GM12872 (cell line): ENCODE data around the gene ZNF28.
"Not testable (repeated sequence)": the region's sequence is repeated elsewhere in the genome, so short reads cannot be mapped to it uniquely, and the experiment has no call there.

Experiments used
- CTCF ChIP-seq: IDR thresholded peaks from 3 replicates; pipeline ENCODE4 v1.5.1; 2011; ENCODE audit warnings: low read depth, mild to moderate bottlenecking, low read length, moderate library complexity; ENCODE audit not compliant: insufficient read depth

ZNF28 gene

DNA sequence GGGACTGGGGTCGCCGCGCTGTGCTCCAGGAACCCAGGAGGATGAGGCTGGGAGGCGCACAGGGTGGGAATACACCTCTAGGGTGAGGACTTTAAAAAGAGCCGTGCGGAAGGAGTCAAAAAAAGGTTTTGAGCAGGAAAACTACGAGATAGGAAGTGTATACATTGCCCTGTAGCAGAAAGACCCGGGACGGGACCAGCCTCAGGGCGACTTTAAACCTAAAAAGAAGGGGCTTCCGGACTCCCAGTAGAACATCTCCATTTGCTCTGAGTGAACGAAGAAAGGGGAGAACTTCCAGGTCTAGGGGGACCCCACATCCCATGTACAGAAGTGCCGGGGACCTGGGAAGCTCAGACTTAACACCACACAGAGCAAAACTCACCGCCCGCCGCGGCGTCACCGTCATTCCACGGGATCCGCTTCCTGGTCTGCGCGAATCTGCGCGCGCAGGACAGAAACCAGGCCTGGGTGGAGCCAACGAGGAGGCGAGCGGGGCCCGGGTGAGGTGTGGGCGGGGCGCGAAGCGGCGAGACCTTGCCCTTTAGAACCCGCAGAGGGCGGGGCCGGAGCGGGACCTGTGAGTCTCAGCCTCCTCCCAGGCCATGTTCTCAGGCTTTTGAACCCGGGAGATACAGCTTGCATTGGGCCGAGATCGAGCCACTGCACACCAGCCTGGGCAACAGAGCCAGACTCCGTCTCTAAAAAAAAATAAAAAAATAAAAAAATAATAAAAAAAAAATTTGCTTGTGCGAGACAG, at the start of gene ZNF28:
ZNF28 (minus strand) TSS at position 430 of the 757 bp plus-strand sequence. CDS start 3,675 bp downstream, outside the sequence.
- not testable (repeated sequence) for TF ChIP-seq CTCF

- TF ChIP-seq CTCF, result not testable (repeated sequence)
These were observed 36.2 kb upstream of the ZNF28 start, which contains the start of gene ZNF468 for GRCh38 chr19:52857378-52858191. Gene ZNF468 (minus strand): TSS chr19:52857619. CDS start chr19:52854272, 3,347 bp downstream.

- TF ChIP-seq CTCF, result no peak
These were observed 4.3 kb upstream of the ZNF28 start for GRCh38 chr19:52825765-52826164.

DNA sequence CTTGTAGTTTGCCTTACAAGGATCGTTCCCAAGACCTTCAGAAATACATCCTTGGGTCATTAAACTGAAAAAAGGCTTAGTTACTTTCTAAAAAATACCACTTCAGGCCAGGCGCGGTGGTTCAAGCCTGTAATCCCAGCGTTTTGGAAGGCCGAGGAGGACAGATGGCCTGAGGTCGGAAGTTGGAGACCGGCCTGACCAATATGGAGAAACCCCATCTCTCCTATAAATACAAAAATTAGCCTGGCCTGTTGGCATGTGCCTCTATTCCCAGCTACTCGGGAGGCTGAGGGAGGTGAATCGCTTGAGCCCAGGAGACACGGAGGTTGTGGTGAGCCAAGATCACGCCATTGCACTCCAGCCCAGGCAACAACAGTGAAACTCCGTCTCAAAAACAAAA, 2.2 kb upstream of the ZNF28 start:
- TF ChIP-seq CTCF, result no peak

DNA sequence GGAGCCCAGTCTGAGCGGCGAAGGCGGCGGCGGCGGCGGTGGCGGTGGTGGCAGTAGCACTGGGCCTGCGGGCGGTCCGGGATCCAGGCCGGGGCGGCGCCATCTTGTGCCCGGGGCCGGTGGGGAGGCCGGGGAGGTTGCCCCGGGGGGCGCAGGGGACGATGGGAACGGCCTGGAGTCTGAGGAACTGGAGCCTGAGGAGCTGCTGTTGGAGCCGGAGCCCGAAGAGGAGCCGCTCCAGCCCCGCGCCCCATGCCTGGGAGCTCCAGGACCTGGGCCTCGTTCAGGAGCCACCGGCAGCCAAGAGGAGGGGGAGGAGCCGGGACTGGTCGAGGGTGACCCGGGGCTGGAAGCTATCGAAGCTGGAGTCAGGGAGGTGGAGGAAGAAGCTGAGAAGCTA, 11.6 kb downstream of the ZNF28 start:
- no peak for TF ChIP-seq CTCF

DNA sequence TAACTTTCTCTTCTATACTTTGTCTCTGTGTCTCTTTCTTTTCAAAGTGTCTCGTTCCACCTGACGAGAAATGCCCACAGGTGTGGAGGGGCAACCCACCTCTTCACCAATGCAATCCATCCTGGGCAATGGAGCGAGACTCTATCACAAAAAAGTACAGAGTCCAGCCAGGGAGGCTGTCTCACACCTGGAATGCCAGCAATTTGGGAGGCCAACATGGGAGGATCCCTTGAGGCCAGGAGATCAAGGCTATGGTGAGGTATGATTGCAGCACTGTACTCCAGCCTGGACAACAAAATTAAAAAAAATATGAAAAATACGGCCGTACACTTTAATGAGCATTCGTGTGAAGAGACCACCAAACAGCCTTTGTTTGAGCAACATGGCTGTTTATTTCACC, 32.0 kb downstream of the ZNF28 start:
- TF ChIP-seq CTCF, result no peak
